Peyer's patch (tissue), 4 donors: ENCODE data around the gene RARA. TPM values are rescaled to one million over a fixed set of nuclear protein-coding genes. Genes with fewer than 3 reads are reported as not detected.

Experiments used
- DNase-seq, 3 donors: peaks; one replicate each; pipeline ENCODE4 v3.0.0-alpha.2; 2017 to 2019
- H3K27ac ChIP-seq, 4 donors: fragments of 200-600 bp; sonication (generic); one replicate each; pipeline ENCODE4 v1.5.1; 2016 to 2019
- H3K27me3 ChIP-seq, 2 donors: fragments of 200-600 bp; sonication (generic); one replicate each; pipeline ENCODE4 v1.5.1; 2019
- H3K36me3 ChIP-seq, 3 donors: fragments of 200-600 bp; sonication (generic); one replicate each; pipeline ENCODE4 v1.5.1; 2016 to 2019
- H3K4me1 ChIP-seq, 4 donors: fragments of 200-600 bp; sonication (generic); one replicate each; pipeline ENCODE4 v1.5.1; 2016 to 2019
- H3K4me3 ChIP-seq, 4 donors: fragments of 200-600 bp; sonication (generic); 1 replicate in 3 of 4; 2 replicates in 1 of 4; pipeline ENCODE4 v1.5.1; 2016 to 2019; ENCODE audit warnings: mild to moderate bottlenecking in 1 of 4
- H3K9me3 ChIP-seq, 4 donors: fragments of 200-600 bp; sonication (generic); one replicate each; pipeline ENCODE4 v1.5.1; 2016 to 2019; ENCODE audit warnings: mild to moderate bottlenecking in 1 of 4
- CTCF ChIP-seq, 6 experiments: fragments of 450-650 bp in 4 of 6; fragments of 200-600 bp in 2 of 6; sonication (generic) in 1 of 6; IDR thresholded peaks; one replicate each; pipeline ENCODE4 v1.5.1; 2017 to 2019; ENCODE audit warnings: antibody characterized with exemption in 6 of 6, mild to moderate bottlenecking in 3 of 6, moderate library complexity in 1 of 6
- POLR2A ChIP-seq, 2 donors: fragments of 450-650 bp; IDR thresholded peaks; one replicate each; pipeline ENCODE4 v1.5.1; 2017; ENCODE audit warnings: antibody characterized with exemption in 2 of 2, mild to moderate bottlenecking in 2 of 2, moderate library complexity in 2 of 2
- total RNA-seq, 4 donors: library from RNA; depleted of rRNA; stranded (reverse); fragments of >200 nt; gene quantifications; one replicate each; pipeline ENCODE4 v1.1.0, GENCODE V29; 2016

The RARA gene
- total RNA-seq, 4 donors from 2014 or later, result 46.2 to 93.3 (median 72.1) TPM

GRCh38 chr17:40325156-40326013 is 16.4 kb downstream of the RARA start:
- Histone ChIP-seq H3K4me1 (peaks cover 11 to 96% (median 66%) of the 10 kb centered on the region in 4 donors), H3K27me3 (no peaks in the 10 kb centered on the region), H3K36me3 (no peaks in the 10 kb centered on the region), H3K9me3 (no peaks in the 10 kb centered on the region), H3K4me3 (no peak overlapping the region), H3K27ac (peak overlapping the region; percentile 65 to 98 (median 90))
- TF ChIP-seq CTCF (IDR thresholded peaks at IDR 0.05) (no peak), POLR2A (IDR thresholded peaks at IDR 0.05) (no peak)
- DNase-seq, result peak in 1 of 3 donors; percentile 37

- peak in 2 of 3 donors; percentile 37 to 64 for DNase-seq
- no peaks in the 10 kb centered on the region for H3K27me3 ChIP-seq
- TF ChIP-seq POLR2A (IDR thresholded peaks at IDR 0.05), result no peak
- no peak for TF ChIP-seq CTCF (IDR thresholded peaks at IDR 0.05)
- no peak overlapping the region for H3K4me3 ChIP-seq
- H3K9me3 ChIP-seq, result no peaks in the 10 kb centered on the region
- peaks cover 0 to 5% (median 0%) of the 10 kb centered on the region in 3 donors for H3K36me3 ChIP-seq
- peak overlapping the region; percentile 65 to 98 (median 90) for H3K27ac ChIP-seq
- H3K4me1 ChIP-seq, result peaks cover 11 to 96% (median 70%) of the 10 kb centered on the region in 4 donors
These were observed 17.2 kb downstream of the RARA start for GRCh38 chr17:40326014-40326831.

GRCh38 chr17:40326832-40327199 is 17.8 kb downstream of the RARA start:
- no peaks in the 10 kb centered on the region for H3K27me3 ChIP-seq
- peaks cover 11 to 96% (median 72%) of the 10 kb centered on the region in 4 donors for H3K4me1 ChIP-seq
- H3K9me3 ChIP-seq, result no peaks in the 10 kb centered on the region
- TF ChIP-seq POLR2A (IDR thresholded peaks at IDR 0.05), result no peak
- TF ChIP-seq CTCF (IDR thresholded peaks at IDR 0.05), result no peak
- DNase-seq, result peak in 1 of 3 donors; percentile 53
- H3K27ac ChIP-seq, result peak overlapping the region; percentile 65 to 98 (median 90)
- H3K4me3 ChIP-seq, result no peak overlapping the region
- peaks cover 0 to 11% (median 0%) of the 10 kb centered on the region in 3 donors for H3K36me3 ChIP-seq

- peaks cover 11 to 96% (median 74%) of the 10 kb centered on the region in 4 donors for H3K4me1 ChIP-seq
- no peak overlapping the region for H3K4me3 ChIP-seq
- peak overlapping the region; percentile 65 to 98 (median 90) for H3K27ac ChIP-seq
- H3K9me3 ChIP-seq, result no peaks in the 10 kb centered on the region
- TF ChIP-seq POLR2A (IDR thresholded peaks at IDR 0.05), result no peak
- no peak for TF ChIP-seq CTCF (IDR thresholded peaks at IDR 0.05)
- DNase-seq, result peak in 1 of 3 donors; percentile 52
- H3K36me3 ChIP-seq, result peaks cover 0 to 11% (median 0%) of the 10 kb centered on the region in 3 donors
- H3K27me3 ChIP-seq, result no peaks in the 10 kb centered on the region
These were observed 18.3 kb downstream of the RARA start for GRCh38 chr17:40327244-40327729.

- peak in 1 of 3 donors; percentile 52 for DNase-seq
- H3K27ac ChIP-seq, result peak overlapping the region; percentile 46 to 98 (median 74)
- no peaks in the 10 kb centered on the region for H3K27me3 ChIP-seq
- no peak for TF ChIP-seq POLR2A (IDR thresholded peaks at IDR 0.05)
- no peak for TF ChIP-seq CTCF (IDR thresholded peaks at IDR 0.05)
- H3K4me1 ChIP-seq, result peaks cover 11 to 97% (median 75%) of the 10 kb centered on the region in 4 donors
- no peak overlapping the region for H3K4me3 ChIP-seq
- no peaks in the 10 kb centered on the region for H3K9me3 ChIP-seq
- H3K36me3 ChIP-seq, result peaks cover 0 to 11% (median 0%) of the 10 kb centered on the region in 3 donors
These were observed 18.9 kb downstream of the RARA start for GRCh38 chr17:40327735-40328385.
